CD14-positive monocyte (primary cell): ENCODE measurements around the gene ATAD3A. TPM values are rescaled to one million over a fixed set of nuclear protein-coding genes. Genes with fewer than 3 reads are reported as not detected.
"Not testable (repeated sequence)": the region's sequence is repeated elsewhere in the genome, so short reads cannot be mapped to it uniquely, and the experiment has no call there.

Experiments
- DNase-seq, 3 donors: peaks; one replicate each; pipeline ENCODE4 v3.0.0-alpha.2; 2011 to 2022
- H2AFZ ChIP-seq: 2 replicates; pipeline ENCODE4 v1.6.0; 2012; ENCODE audit warnings: mild to moderate bottlenecking, low read depth, low read length, inconsistent platforms; ENCODE audit not compliant: insufficient read depth, poor library complexity, severe bottlenecking
- H3K27ac ChIP-seq, 2 donors: 1 replicate in 1 of 2; 2 replicates in 1 of 2; pipeline ENCODE4 v1.5.1; 2012 to 2013; ENCODE audit warnings: low read length in 2 of 2, control low read depth in 1 of 2, inconsistent platforms in 1 of 2, low read depth in 1 of 2, mild to moderate bottlenecking in 1 of 2
- H3K27me3 ChIP-seq, 2 donors: one replicate each; pipeline versions ENCODE4 v1.6.0 to v1.6.1; 2011 to 2013; ENCODE audit warnings: low read length in 2 of 2; ENCODE audit not compliant: control insufficient read depth in 2 of 2, insufficient read depth in 2 of 2
- H3K36me3 ChIP-seq, 2 donors: replicated peaks in 1 of 2; 1 replicate in 1 of 2; 2 replicates in 1 of 2; pipeline versions ENCODE4 v1.5.1 to v1.6.1; 2012 to 2013; ENCODE audit warnings: low read length in 2 of 2, control low read depth in 1 of 2, inconsistent platforms in 1 of 2, mild to moderate bottlenecking in 1 of 2; ENCODE audit not compliant: insufficient read depth in 2 of 2, control insufficient read depth in 1 of 2
- H3K4me1 ChIP-seq, 2 donors: 1 replicate in 1 of 2; 2 replicates in 1 of 2; pipeline versions ENCODE4 v1.5.1 to v1.6.1; 2012 to 2013; ENCODE audit warnings: low read length in 2 of 2, control low read depth in 1 of 2, inconsistent platforms in 1 of 2, mild to moderate bottlenecking in 1 of 2, moderate library complexity in 1 of 2; ENCODE audit not compliant: insufficient read depth in 2 of 2, control insufficient read depth in 1 of 2
- H3K4me2 ChIP-seq: replicated peaks from 2 replicates; pipeline ENCODE3; 2012; ENCODE audit warnings: low read length, moderate library complexity, mild to moderate bottlenecking; ENCODE audit not compliant: poor library complexity, severe bottlenecking; ENCODE audit errors: extremely low read depth
- H3K4me3 ChIP-seq, 3 experiments: fragments of 200-600 bp in 1 of 3; sonication (generic) in 1 of 3; replicated peaks in 1 of 3; 1 replicate in 2 of 3; 2 replicates in 1 of 3; pipeline ENCODE4 v1.5.1; 2011 to 2013; ENCODE audit warnings: low read length in 3 of 3, mild to moderate bottlenecking in 3 of 3, control low read depth in 2 of 3, low read depth in 2 of 3, inconsistent platforms in 1 of 3, moderate library complexity in 1 of 3
- H3K79me2 ChIP-seq: 2 replicates; pipeline ENCODE4 v1.6.0; 2012; ENCODE audit warnings: mild to moderate bottlenecking, control low read depth, inconsistent platforms, low read length, moderate library complexity; ENCODE audit not compliant: insufficient read depth
- H3K9ac ChIP-seq: 2 replicates; pipeline ENCODE4 v1.6.0; 2017; ENCODE audit warnings: low read length, mild to moderate bottlenecking; ENCODE audit not compliant: insufficient read depth, poor library complexity, severe bottlenecking
- H3K9me3 ChIP-seq, 2 donors: replicated peaks in 1 of 2; 1 replicate in 1 of 2; 2 replicates in 1 of 2; pipeline versions ENCODE4 v1.5.1 to v1.6.1; 2012 to 2013; ENCODE audit warnings: low read length in 2 of 2, control low read depth in 1 of 2; ENCODE audit not compliant: control insufficient read depth in 1 of 2, insufficient read depth in 1 of 2
- H4K20me1 ChIP-seq: 2 replicates; pipeline ENCODE4 v1.6.0; 2012; ENCODE audit warnings: mild to moderate bottlenecking, low read length, control low read depth, moderate library complexity; ENCODE audit not compliant: insufficient read depth
- H3K27ac Mint-ChIP-seq, 7 donors: one replicate each; pipeline ENCODE4 v1.8.0; 2020; ENCODE audit warnings: mild to moderate bottlenecking in 7 of 7, mixed read lengths in 7 of 7, moderate library complexity in 6 of 7, inconsistent platforms in 2 of 7
- H3K27me3 Mint-ChIP-seq, 3 donors: one replicate each; pipeline ENCODE4 v1.8.0; 2021 to 2022; ENCODE audit warnings: low read depth in 3 of 3, mild to moderate bottlenecking in 3 of 3, mixed read lengths in 3 of 3, moderate library complexity in 3 of 3, inconsistent platforms in 1 of 3
- H3K36me3 Mint-ChIP-seq, 2 donors: one replicate each; pipeline ENCODE4 v1.8.0; 2020; ENCODE audit warnings: mixed read lengths in 2 of 2, inconsistent platforms in 1 of 2, mild to moderate bottlenecking in 1 of 2
- H3K4me1 Mint-ChIP-seq: one replicate; pipeline ENCODE4 v1.8.0; 2020; ENCODE audit warnings: mild to moderate bottlenecking, mixed read lengths
- H3K4me3 Mint-ChIP-seq, 2 donors: one replicate each; pipeline ENCODE4 v1.8.0; 2020; ENCODE audit warnings: mild to moderate bottlenecking in 2 of 2, mixed read lengths in 2 of 2, moderate library complexity in 1 of 2
- H3K9me3 Mint-ChIP-seq, 7 donors: one replicate each; pipeline ENCODE4 v1.8.0; 2020 to 2022; ENCODE audit warnings: mixed read lengths in 7 of 7, mild to moderate bottlenecking in 6 of 7, moderate library complexity in 6 of 7, inconsistent platforms in 2 of 7
- WGBS: methylation state at CpG from one replicate; pipeline ENCODE4 v1.1.5; 2013; ENCODE audit warnings: missing lambda C conversion rate; ENCODE audit not compliant: insufficient coverage; 5-methylcytosine and 5-hydroxymethylcytosine counted together
- intact Hi-C, 2 donors: fragments of 100-400 bp; cut with micrococcal nuclease; formaldehyde crosslinking; loops; one replicate each; pipeline versions ENCODE4 v1.15.0 to v1.15.1; 2023
- polyA plus RNA-seq, 3 donors: library from polyadenylated mRNA; depleted of rRNA in 1 of 3; unstranded in 2 of 3; stranded (reverse) in 1 of 3; fragments of 300-500 nt in 2 of 3; fragments of >200 nt in 1 of 3; fragmentation: Illumina TruSeq in 2 of 3; gene quantifications; 1 replicate in 2 of 3; 2 replicates in 1 of 3; pipeline ENCODE4 v1.2.3, GENCODE V29; 2012 to 2021
- TF ChIP-seq, protein P1 (sequence below): fragments of 200-600 bp; IDR thresholded peaks from one replicate; pipeline ENCODE4 v1.8.0; 2022; ENCODE audit warnings: antibody characterized with exemption, mild to moderate bottlenecking

The ATAD3A gene
- polyA plus RNA-seq, 3 donors: 4.1 to 14.0 (median 6.4) TPM

DNA sequence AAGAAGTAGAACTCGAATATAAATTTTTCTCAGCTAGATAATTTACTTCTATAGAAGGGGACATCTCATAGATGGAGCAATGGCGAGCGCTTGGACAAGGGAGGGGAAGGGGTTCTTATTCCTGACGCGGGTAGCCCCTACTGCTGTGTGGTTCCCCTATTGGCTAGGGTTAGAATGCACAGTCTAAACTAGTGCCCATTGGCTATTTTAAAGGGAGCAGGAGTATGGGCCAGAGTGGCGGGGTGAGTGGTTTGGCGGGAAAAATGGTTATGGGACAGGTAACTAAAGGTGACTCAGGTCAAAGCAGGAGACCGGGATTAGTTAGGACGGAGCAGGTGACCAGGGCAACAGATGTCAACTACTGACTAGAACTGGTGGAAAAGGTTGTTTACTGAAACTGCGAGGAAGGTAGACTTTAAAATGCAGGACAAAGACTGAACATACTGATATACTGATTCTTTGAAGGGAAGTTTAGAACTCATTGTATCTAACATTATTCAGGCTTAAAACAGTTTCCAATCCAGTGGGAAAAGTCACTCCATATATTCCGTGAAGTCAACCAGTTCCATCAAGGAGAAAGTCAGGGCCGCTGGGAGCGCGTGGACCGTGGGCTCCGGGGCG lies 940 bp upstream of the ATAD3A start:
- H3K27me3 ChIP-seq: no peaks in the 10 kb centered on the region
- H3K79me2 ChIP-seq: peaks cover 4% of the 10 kb centered on the region
- Mint-ChIP-seq H3K9me3 (peaks cover 0 to 3% (median 0%) of the 10 kb centered on the region in 7 donors), H3K27me3 (no peaks in the 10 kb centered on the region), H3K4me1 (peaks cover 21% of the 10 kb centered on the region), H3K4me3 (peak overlapping the region; percentile 81 to 90), H3K36me3 (peaks cover 4 to 8% of the 10 kb centered on the region in 2 donors), H3K27ac (peak overlapping the region; percentile 80 to 91 (median 84))
- intact Hi-C loops: no loop called here
- peak overlapping the region; percentile 92 for H2AFZ ChIP-seq
- H3K36me3 ChIP-seq: no peaks in the 10 kb centered on the region
- peak in 1 of 3 donors; percentile 5 for DNase-seq
- peak overlapping the region; percentile 86 to 92 for H3K27ac ChIP-seq
- H3K9me3 ChIP-seq: no peaks in the 10 kb centered on the region
- H3K4me3 ChIP-seq: peak overlapping the region; percentile 78 to 96 (median 85)
- peak overlapping the region; percentile 89 for H3K9ac ChIP-seq
- H3K4me2 ChIP-seq: peak overlapping the region; percentile 95
- peaks cover 20 to 21% of the 10 kb centered on the region in 2 donors for H3K4me1 ChIP-seq
- TF ChIP-seq, protein P1, sequence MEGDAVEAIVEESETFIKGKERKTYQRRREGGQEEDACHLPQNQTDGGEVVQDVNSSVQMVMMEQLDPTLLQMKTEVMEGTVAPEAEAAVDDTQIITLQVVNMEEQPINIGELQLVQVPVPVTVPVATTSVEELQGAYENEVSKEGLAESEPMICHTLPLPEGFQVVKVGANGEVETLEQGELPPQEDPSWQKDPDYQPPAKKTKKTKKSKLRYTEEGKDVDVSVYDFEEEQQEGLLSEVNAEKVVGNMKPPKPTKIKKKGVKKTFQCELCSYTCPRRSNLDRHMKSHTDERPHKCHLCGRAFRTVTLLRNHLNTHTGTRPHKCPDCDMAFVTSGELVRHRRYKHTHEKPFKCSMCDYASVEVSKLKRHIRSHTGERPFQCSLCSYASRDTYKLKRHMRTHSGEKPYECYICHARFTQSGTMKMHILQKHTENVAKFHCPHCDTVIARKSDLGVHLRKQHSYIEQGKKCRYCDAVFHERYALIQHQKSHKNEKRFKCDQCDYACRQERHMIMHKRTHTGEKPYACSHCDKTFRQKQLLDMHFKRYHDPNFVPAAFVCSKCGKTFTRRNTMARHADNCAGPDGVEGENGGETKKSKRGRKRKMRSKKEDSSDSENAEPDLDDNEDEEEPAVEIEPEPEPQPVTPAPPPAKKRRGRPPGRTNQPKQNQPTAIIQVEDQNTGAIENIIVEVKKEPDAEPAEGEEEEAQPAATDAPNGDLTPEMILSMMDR: no peak
- WGBS: 11% methylated on average over 15 of the region's 17 CpGs
- no peaks in the 10 kb centered on the region for H4K20me1 ChIP-seq

DNA sequence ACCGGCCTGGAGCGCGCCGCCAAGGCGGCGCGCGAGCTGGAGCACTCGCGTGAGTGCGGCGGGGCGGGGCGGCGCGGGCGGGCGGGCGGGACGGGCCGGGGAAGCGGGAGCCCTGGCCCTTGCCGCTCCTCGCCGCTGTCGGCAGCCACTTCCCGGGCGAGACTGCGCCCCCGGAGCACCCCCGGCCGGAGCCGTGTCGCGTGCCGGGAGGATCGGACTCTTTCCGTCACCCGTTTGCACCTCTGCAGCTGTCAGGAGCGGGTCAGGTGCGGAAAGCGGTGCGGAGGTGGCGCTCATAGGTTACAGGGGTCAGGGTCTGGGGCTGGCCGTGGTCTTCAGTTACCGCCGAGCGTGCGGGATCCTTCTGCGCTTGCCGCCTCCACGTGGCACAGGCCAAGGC lies 463 bp downstream of the ATAD3A start:
- intact Hi-C loops, DNase-seq, H3K4me2 ChIP-seq, H3K79me2 ChIP-seq, H3K9ac ChIP-seq, H4K20me1 ChIP-seq, H3K36me3 ChIP-seq, H2AFZ ChIP-seq, H3K27me3 Mint-ChIP-seq, H3K9me3 Mint-ChIP-seq, H3K27ac ChIP-seq, H3K27me3 ChIP-seq, H3K9me3 ChIP-seq: not testable (repeated sequence)
- Mint-ChIP-seq H3K4me1 (peaks cover 21% of the 10 kb centered on the region), H3K27ac (peak overlapping the region in 1 of 7 donors; percentile 46), H3K36me3 (peaks cover 4 to 16% of the 10 kb centered on the region in 2 donors), H3K4me3 (peak overlapping the region; percentile 70 to 73)
- Histone ChIP-seq H3K4me3 (peak overlapping the region; percentile 34 to 85 (median 78)), H3K4me1 (peaks cover 20 to 21% of the 10 kb centered on the region in 2 donors)
- WGBS: 0% methylated on average over 20 of the region's 52 CpGs

DNA sequence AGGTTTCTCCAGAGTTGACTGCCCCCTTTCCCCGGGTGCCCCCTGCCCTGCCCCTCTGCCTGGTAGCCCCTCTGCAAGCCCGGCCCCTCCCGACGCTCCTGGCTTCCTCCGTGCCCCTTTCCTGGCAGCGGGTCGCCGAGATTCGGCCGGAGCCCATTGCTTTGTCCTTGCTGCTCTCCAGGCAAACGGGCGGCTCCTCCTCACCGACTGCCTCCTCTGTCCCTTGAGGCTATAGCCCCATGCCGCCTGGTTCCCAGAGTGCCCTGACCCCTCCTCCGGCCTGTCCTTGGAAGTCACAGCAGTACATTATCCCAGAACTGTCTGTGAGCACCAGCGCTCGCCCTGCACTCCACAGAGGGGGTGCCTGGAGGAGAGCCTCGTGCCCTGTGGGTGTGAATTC lies 1.7 kb downstream of the ATAD3A start:
- H4K20me1 ChIP-seq, H3K9me3 ChIP-seq, H3K79me2 ChIP-seq, DNase-seq, intact Hi-C loops, H3K4me2 ChIP-seq, H3K9ac ChIP-seq, H3K4me3 ChIP-seq, H3K27ac ChIP-seq, H2AFZ ChIP-seq, H3K9me3 Mint-ChIP-seq, H3K27me3 ChIP-seq, H3K27me3 Mint-ChIP-seq: not testable (repeated sequence)
- Histone ChIP-seq H3K4me1 (peaks cover 16 to 17% of the 10 kb centered on the region in 2 donors), H3K36me3 (peaks cover 11 to 17% of the 10 kb centered on the region in 2 donors)
- H3K27ac Mint-ChIP-seq: peak overlapping the region in 2 of 7 donors; percentile 8 to 21
- peak overlapping the region in 1 of 2 donors; percentile 9 for H3K4me3 Mint-ChIP-seq
- no CpG with 5 or more reads among the region's 18 CpGs for WGBS
- peaks cover 13 to 27% of the 10 kb centered on the region in 2 donors for H3K36me3 Mint-ChIP-seq
- H3K4me1 Mint-ChIP-seq: peaks cover 18% of the 10 kb centered on the region

DNA sequence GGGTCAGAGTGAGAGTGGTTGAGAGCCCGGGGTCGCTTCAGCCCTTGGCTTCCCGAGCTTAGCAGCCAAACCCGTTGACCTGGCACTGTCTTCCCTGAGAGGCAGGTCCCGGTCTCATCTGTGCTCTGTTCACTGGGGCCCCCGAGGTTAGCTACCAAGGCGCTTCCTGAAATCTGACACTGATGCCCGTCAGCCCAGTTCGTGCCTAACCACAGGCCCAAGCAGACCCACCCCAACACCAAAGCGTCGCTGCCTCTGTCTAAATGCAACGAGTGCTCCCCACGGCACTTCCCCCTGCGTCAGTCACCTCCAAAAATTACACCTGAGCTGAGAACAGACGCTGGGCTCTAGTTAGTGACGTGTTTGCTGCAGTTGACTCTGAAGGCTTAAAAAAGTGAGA lies 2.4 kb downstream of the ATAD3A start:
- H3K4me2 ChIP-seq, H4K20me1 ChIP-seq, H3K27me3 ChIP-seq, H2AFZ ChIP-seq, H3K4me3 Mint-ChIP-seq, H3K27me3 Mint-ChIP-seq, H3K9me3 ChIP-seq, H3K4me3 ChIP-seq, intact Hi-C loops, H3K9me3 Mint-ChIP-seq, H3K9ac ChIP-seq, H3K27ac ChIP-seq, DNase-seq, H3K79me2 ChIP-seq: not testable (repeated sequence)
- peaks cover 15% of the 10 kb centered on the region for H3K4me1 Mint-ChIP-seq
- WGBS: 16% methylated on average over 6 of the region's 16 CpGs
- peaks cover 16 to 31% of the 10 kb centered on the region in 2 donors for H3K36me3 Mint-ChIP-seq
- H3K27ac Mint-ChIP-seq: peak overlapping the region in 1 of 7 donors; percentile 49
- Histone ChIP-seq H3K4me1 (peaks cover 10 to 13% of the 10 kb centered on the region in 2 donors), H3K36me3 (peaks cover 12 to 19% of the 10 kb centered on the region in 2 donors)
